GM12892 (cell line): ENCODE measurements around the gene PPIG.

ENCODE experiments used
- POLR2A ChIP-seq: IDR thresholded peaks from 2 replicates; pipeline ENCODE4 v1.6.1; 2011; ENCODE audit warnings: low read depth, low read length, control low read depth
- POLR2AphosphoS5 ChIP-seq: IDR thresholded peaks from 2 replicates; pipeline ENCODE4 v1.6.1; 2011; ENCODE audit warnings: low read depth, low read length, control low read depth
- TAF1 ChIP-seq: IDR thresholded peaks from 2 replicates; pipeline ENCODE4 v1.6.1; 2011; ENCODE audit warnings: low read depth, mild to moderate bottlenecking, control low read depth, low read length, borderline replicate concordance

GRCh38 chr2:169585673-169586072 lies 1.5 kb downstream of the PPIG start:
- no peak for TF ChIP-seq POLR2AphosphoS5
- no peak for TF ChIP-seq POLR2A
- TF ChIP-seq TAF1, result no peak
